Measurements from ENCODE around the gene GPR160. TPM values are rescaled to one million over a fixed set of nuclear protein-coding genes. Genes with fewer than 3 reads are reported as not detected.

Gene GPR160
- total and polyA plus RNA-seq, 3 experiments from 2014 or later, result 2.9 to 6.2 (median 2.9) TPM

- Mint-ChIP-seq H3K27me3 (no peaks in the 10 kb centered on the region), H3K36me3 (peaks cover 5 to 31% (median 7%) of the 10 kb centered on the region in 3 donors), H3K9me3 (peaks cover 0 to 4% (median 0%) of the 10 kb centered on the region in 5 donors), H3K27ac (no peak overlapping the region), H3K4me1 (peaks cover 16 to 28% (median 19%) of the 10 kb centered on the region in 3 donors), H3K4me3 (no peak overlapping the region)
- Histone ChIP-seq H3K27me3 (ENCODE audit: insufficient read depth, low read length, poor library complexity, severe bottlenecking) (no peaks in the 10 kb centered on the region), H3K4me3 (ENCODE audit: low read length) (no peak overlapping the region), H3K9me3 (ENCODE audit: low read length) (no peaks in the 10 kb centered on the region), H3K27ac (ENCODE audit: low read depth, low read length) (no peak overlapping the region), H3K4me1 (ENCODE audit: insufficient read depth, low read length) (peaks cover 19% of the 10 kb centered on the region), H3K36me3 (ENCODE audit: insufficient read depth, low read length) (no peaks in the 10 kb centered on the region)
- no peak for DNase-seq
- ChIA-PET CTCF (no interaction called here), POLR2A (interaction anchor here (1.1 kb wide), 1 partner anchor 32 kb away, joined by 3 read pairs; the partner anchor contains the start of gene SEC62)
These were observed 38.4 kb upstream of the GPR160 start for GRCh38 chr3:169999433-169999832.

GRCh38 chr3:170000051-170000450, 37.7 kb upstream of the GPR160 start:
- H3K4me1 Mint-ChIP-seq, result peaks cover 16 to 28% (median 19%) of the 10 kb centered on the region in 3 donors
- no peaks in the 10 kb centered on the region for H3K27me3 Mint-ChIP-seq
- no peak overlapping the region for H3K4me3 Mint-ChIP-seq
- H3K27ac Mint-ChIP-seq, result no peak overlapping the region
- H3K27me3 ChIP-seq (ENCODE audit: insufficient read depth, low read length, poor library complexity, severe bottlenecking), result no peaks in the 10 kb centered on the region
- peaks cover 5 to 26% (median 7%) of the 10 kb centered on the region in 3 donors for H3K36me3 Mint-ChIP-seq
- ChIA-PET CTCF (no interaction called here), POLR2A (no interaction called here)
- no peak overlapping the region for H3K4me3 ChIP-seq (ENCODE audit: low read length)
- no peak overlapping the region for H3K27ac ChIP-seq (ENCODE audit: low read depth, low read length)
- H3K9me3 ChIP-seq (ENCODE audit: low read length), result no peaks in the 10 kb centered on the region
- H3K4me1 ChIP-seq (ENCODE audit: insufficient read depth, low read length), result peaks cover 19% of the 10 kb centered on the region
- peaks cover 0 to 4% (median 0%) of the 10 kb centered on the region in 5 donors for H3K9me3 Mint-ChIP-seq
- no peaks in the 10 kb centered on the region for H3K36me3 ChIP-seq (ENCODE audit: insufficient read depth, low read length)
- no peak for DNase-seq

- peaks cover 31% of the 10 kb centered on the region for H3K4me1 ChIP-seq (ENCODE audit: insufficient read depth, low read length)
These were observed 35.6 kb upstream of the GPR160 start for GRCh38 chr3:170002231-170002630.

GRCh38 chr3:170002879-170003278, 34.9 kb upstream of the GPR160 start:
- no peaks in the 10 kb centered on the region for H3K27me3 Mint-ChIP-seq
- Histone ChIP-seq H3K4me1 (ENCODE audit: insufficient read depth, low read length) (peaks cover 35% of the 10 kb centered on the region), H3K27me3 (ENCODE audit: insufficient read depth, low read length, poor library complexity, severe bottlenecking) (no peaks in the 10 kb centered on the region), H3K36me3 (ENCODE audit: insufficient read depth, low read length) (no peaks in the 10 kb centered on the region), H3K4me3 (ENCODE audit: low read length) (no peak overlapping the region), H3K27ac (ENCODE audit: low read depth, low read length) (no peak overlapping the region), H3K9me3 (ENCODE audit: low read length) (no peaks in the 10 kb centered on the region)
- H3K36me3 Mint-ChIP-seq, result peaks cover 4 to 9% (median 5%) of the 10 kb centered on the region in 3 donors
- H3K4me3 Mint-ChIP-seq, result peak overlapping the region in 2 of 7 donors; percentile 2 to 47
- peaks cover 29 to 41% (median 32%) of the 10 kb centered on the region in 3 donors for H3K4me1 Mint-ChIP-seq
- no peak for DNase-seq
- POLR2A ChIA-PET, result interaction anchor here (0.9 kb wide), 1 partner anchor 32 kb away, joined by 3 read pairs; no protein-coding TSS in a partner anchor
- peaks cover 0 to 4% (median 0%) of the 10 kb centered on the region in 5 donors for H3K9me3 Mint-ChIP-seq
- peak overlapping the region in 3 of 8 donors; percentile 30 to 64 (median 40) for H3K27ac Mint-ChIP-seq
- CTCF ChIA-PET, result interaction anchor here (0.9 to 1.1 kb wide), 2 partner anchors 10 to 35 kb away, joined by 3 read pairs; partner anchors contain the start of gene GPR160

More at GRCh38 chr3:170002231-170002630, 35.6 kb upstream of the GPR160 start:
- POLR2A ChIA-PET, result no interaction called here
- DNase-seq, result no peak
- Histone ChIP-seq H3K27ac (ENCODE audit: low read depth, low read length) (no peak overlapping the region), H3K9me3 (ENCODE audit: low read length) (no peaks in the 10 kb centered on the region), H3K27me3 (ENCODE audit: insufficient read depth, low read length, poor library complexity, severe bottlenecking) (no peaks in the 10 kb centered on the region), H3K4me3 (ENCODE audit: low read length) (no peak overlapping the region), H3K36me3 (ENCODE audit: insufficient read depth, low read length) (no peaks in the 10 kb centered on the region)
- Mint-ChIP-seq H3K36me3 (peaks cover 4 to 9% (median 5%) of the 10 kb centered on the region in 3 donors), H3K27me3 (no peaks in the 10 kb centered on the region), H3K4me1 (peaks cover 28 to 37% (median 31%) of the 10 kb centered on the region in 3 donors), H3K9me3 (peaks cover 0 to 4% (median 0%) of the 10 kb centered on the region in 5 donors), H3K27ac (peak overlapping the region in 2 of 8 donors; percentile 30 to 73), H3K4me3 (no peak overlapping the region)
- CTCF ChIA-PET, result no interaction called here

- Histone ChIP-seq H3K36me3 (ENCODE audit: insufficient read depth, low read length) (no peaks in the 10 kb centered on the region), H3K9me3 (ENCODE audit: low read length) (no peaks in the 10 kb centered on the region), H3K4me3 (ENCODE audit: low read length) (no peak overlapping the region), H3K27me3 (ENCODE audit: insufficient read depth, low read length, poor library complexity, severe bottlenecking) (no peaks in the 10 kb centered on the region), H3K4me1 (ENCODE audit: insufficient read depth, low read length) (peaks cover 35% of the 10 kb centered on the region), H3K27ac (ENCODE audit: low read depth, low read length) (no peak overlapping the region)
- no peak overlapping the region for H3K27ac Mint-ChIP-seq
- peaks cover 27 to 41% (median 32%) of the 10 kb centered on the region in 3 donors for H3K4me1 Mint-ChIP-seq
- POLR2A ChIA-PET, result no interaction called here
- CTCF ChIA-PET, result interaction anchor here (1.1 kb wide), 1 partner anchor 9 kb away, joined by 3 read pairs; no protein-coding TSS in a partner anchor
- peaks cover 4 to 5% (median 5%) of the 10 kb centered on the region in 3 donors for H3K36me3 Mint-ChIP-seq
- peaks cover 0 to 4% (median 0%) of the 10 kb centered on the region in 5 donors for H3K9me3 Mint-ChIP-seq
- no peak overlapping the region for H3K4me3 Mint-ChIP-seq
- H3K27me3 Mint-ChIP-seq, result no peaks in the 10 kb centered on the region
- no peak for DNase-seq
These were observed 33.9 kb upstream of the GPR160 start for GRCh38 chr3:170003881-170004356.

GRCh38 chr3:170007031-170007663, 30.6 kb upstream of the GPR160 start:
- no peak overlapping the region for H3K27ac ChIP-seq (ENCODE audit: low read depth, low read length)
- POLR2A ChIA-PET, result no interaction called here

GRCh38 chr3:170010498-170010897, 27.3 kb upstream of the GPR160 start:
- no peak overlapping the region for H3K27ac ChIP-seq (ENCODE audit: low read depth, low read length)
- no peaks in the 10 kb centered on the region for H3K9me3 Mint-ChIP-seq
- CTCF ChIA-PET, result interaction anchor here (1.2 kb wide), 1 partner anchor 29 kb away, joined by 3 read pairs; no protein-coding TSS in a partner anchor

More at GRCh38 chr3:170007031-170007663, 30.6 kb upstream of the GPR160 start:
- Mint-ChIP-seq H3K4me3 (peak overlapping the region in 2 of 7 donors; percentile 10 to 48), H3K9me3 (no peaks in the 10 kb centered on the region), H3K27ac (peak overlapping the region in 3 of 8 donors; percentile 1 to 61 (median 55)), H3K4me1 (peaks cover 23 to 34% (median 29%) of the 10 kb centered on the region in 3 donors), H3K27me3 (peaks cover 0 to 9% of the 10 kb centered on the region in 2 donors), H3K36me3 (no peaks in the 10 kb centered on the region)
- H3K4me1 ChIP-seq (ENCODE audit: insufficient read depth, low read length), result peaks cover 35% of the 10 kb centered on the region
- DNase-seq, result peak in 2 of 5 donors; percentile 13 to 48
- H3K27me3 ChIP-seq (ENCODE audit: insufficient read depth, low read length, poor library complexity, severe bottlenecking), result no peaks in the 10 kb centered on the region
- no peaks in the 10 kb centered on the region for H3K36me3 ChIP-seq (ENCODE audit: insufficient read depth, low read length)
- H3K9me3 ChIP-seq (ENCODE audit: low read length), result no peaks in the 10 kb centered on the region
- H3K4me3 ChIP-seq (ENCODE audit: low read length), result no peak overlapping the region
- CTCF ChIA-PET, result interaction anchor here (0.6 kb wide), 1 partner anchor 97 kb away, joined by 3 read pairs; no protein-coding TSS in a partner anchor

More at GRCh38 chr3:170010498-170010897, 27.3 kb upstream of the GPR160 start:
- POLR2A ChIA-PET, result no interaction called here
- H3K9me3 ChIP-seq (ENCODE audit: low read length), result no peaks in the 10 kb centered on the region
- H3K4me1 ChIP-seq (ENCODE audit: insufficient read depth, low read length), result peaks cover 16% of the 10 kb centered on the region
- Mint-ChIP-seq H3K4me1 (peaks cover 13 to 14% (median 14%) of the 10 kb centered on the region in 3 donors), H3K27ac (no peak overlapping the region), H3K4me3 (no peak overlapping the region), H3K36me3 (no peaks in the 10 kb centered on the region), H3K27me3 (peaks cover 0 to 9% of the 10 kb centered on the region in 2 donors)
- no peaks in the 10 kb centered on the region for H3K36me3 ChIP-seq (ENCODE audit: insufficient read depth, low read length)
- no peak overlapping the region for H3K4me3 ChIP-seq (ENCODE audit: low read length)
- no peak for DNase-seq
- H3K27me3 ChIP-seq (ENCODE audit: insufficient read depth, low read length, poor library complexity, severe bottlenecking), result no peaks in the 10 kb centered on the region
